SH-SY5Y (cell line): ENCODE measurements around the gene DPYD.

ENCODE experiments used
- GATA2 ChIP-seq: IDR thresholded peaks from 2 replicates; pipeline ENCODE4 v1.6.1; 2011; ENCODE audit warnings: mild to moderate bottlenecking, low read depth, low read length
- GATA3 ChIP-seq: IDR thresholded peaks from 2 replicates; pipeline ENCODE4 v1.6.1; 2011; ENCODE audit warnings: low read depth, mild to moderate bottlenecking, low read length, moderate library complexity

- TF ChIP-seq GATA3 = no peak
- no peak for TF ChIP-seq GATA2
These were observed 750.5 kb downstream of the DPYD start for GRCh38 chr1:97170300-97170699.
